HepG2 (cell line): ENCODE results near the gene LRIG3.

Experiments
- ESRRA ChIP-seq: sonication (generic); formaldehyde crosslinking; IDR thresholded peaks from 2 replicates; pipeline ENCODE4 v1.5.1; 2020; ENCODE audit warnings: mild to moderate bottlenecking, low read depth, missing genetic modification reagents
- NR2C2 ChIP-seq: sonication (generic); formaldehyde crosslinking; IDR thresholded peaks from 2 replicates; pipeline ENCODE4 v1.4.0; 2020; ENCODE audit warnings: missing genetic modification reagents, mild to moderate bottlenecking, moderate library complexity, borderline replicate concordance
- PHF8 ChIP-seq: sonication (generic); formaldehyde crosslinking; IDR thresholded peaks from 2 replicates; pipeline ENCODE4 v1.5.0; 2020; ENCODE audit warnings: missing genetic modification reagents
- ZBTB21 ChIP-seq: sonication (generic); formaldehyde crosslinking; IDR thresholded peaks from 2 replicates; pipeline ENCODE4 v1.4.0; 2020; ENCODE audit warnings: missing genetic modification reagents
- ZNF670 ChIP-seq: sonication (generic); formaldehyde crosslinking; IDR thresholded peaks from 2 replicates; pipeline ENCODE4 v1.8.0; 2022; ENCODE audit warnings: mild to moderate bottlenecking, missing genetic modification reagents, borderline replicate concordance
- TF ChIP-seq, protein P1 (sequence below): sonication (generic); formaldehyde crosslinking; IDR thresholded peaks from 2 replicates; pipeline ENCODE4 v1.4.0; 2020; ENCODE audit warnings: missing genetic modification reagents
- TF ChIP-seq, protein P2 (sequence below): sonication (generic); formaldehyde crosslinking; IDR thresholded peaks from 2 replicates; pipeline ENCODE4 v1.5.0; 2020; ENCODE audit warnings: mild to moderate bottlenecking, missing genetic modification reagents, moderate library complexity
- TF ChIP-seq, protein P3 (sequence below): conservative IDR thresholded peaks from 2 replicates; pipeline ENCODE4 v1.6.1; 2018; ENCODE audit warnings: missing genetic modification reagents

DNA sequence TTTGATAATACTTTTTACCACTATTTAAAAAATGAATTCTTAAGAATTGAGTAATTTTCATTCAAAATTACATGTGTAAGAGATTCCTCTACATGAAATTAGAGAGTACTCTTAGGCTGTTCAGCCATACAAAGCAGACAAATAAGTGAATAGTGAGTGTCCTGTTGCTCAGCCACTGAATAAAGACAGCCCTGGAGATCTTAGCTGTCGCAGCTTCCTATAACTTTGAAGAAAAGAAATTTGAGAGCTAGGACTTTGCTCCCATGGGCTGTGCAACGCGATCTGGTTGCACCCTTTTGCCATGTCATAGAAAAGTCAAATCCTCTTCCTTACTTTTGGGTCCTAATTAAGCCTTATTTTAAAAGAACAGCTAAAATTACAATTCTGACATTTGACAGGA, 40.9 kb upstream of the LRIG3 start:
- TF ChIP-seq, protein P1, sequence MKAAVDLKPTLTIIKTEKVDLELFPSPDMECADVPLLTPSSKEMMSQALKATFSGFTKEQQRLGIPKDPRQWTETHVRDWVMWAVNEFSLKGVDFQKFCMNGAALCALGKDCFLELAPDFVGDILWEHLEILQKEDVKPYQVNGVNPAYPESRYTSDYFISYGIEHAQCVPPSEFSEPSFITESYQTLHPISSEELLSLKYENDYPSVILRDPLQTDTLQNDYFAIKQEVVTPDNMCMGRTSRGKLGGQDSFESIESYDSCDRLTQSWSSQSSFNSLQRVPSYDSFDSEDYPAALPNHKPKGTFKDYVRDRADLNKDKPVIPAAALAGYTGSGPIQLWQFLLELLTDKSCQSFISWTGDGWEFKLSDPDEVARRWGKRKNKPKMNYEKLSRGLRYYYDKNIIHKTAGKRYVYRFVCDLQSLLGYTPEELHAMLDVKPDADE (CRISPR knock-in tag): no peak
- TF ChIP-seq PHF8 (CRISPR knock-in tag) (no peak), ESRRA (no peak), NR2C2 (CRISPR knock-in tag) (no peak), ZNF670 (CRISPR knock-in tag) (no peak), ZBTB21 (CRISPR knock-in tag) (no peak)
- TF ChIP-seq, protein P2, sequence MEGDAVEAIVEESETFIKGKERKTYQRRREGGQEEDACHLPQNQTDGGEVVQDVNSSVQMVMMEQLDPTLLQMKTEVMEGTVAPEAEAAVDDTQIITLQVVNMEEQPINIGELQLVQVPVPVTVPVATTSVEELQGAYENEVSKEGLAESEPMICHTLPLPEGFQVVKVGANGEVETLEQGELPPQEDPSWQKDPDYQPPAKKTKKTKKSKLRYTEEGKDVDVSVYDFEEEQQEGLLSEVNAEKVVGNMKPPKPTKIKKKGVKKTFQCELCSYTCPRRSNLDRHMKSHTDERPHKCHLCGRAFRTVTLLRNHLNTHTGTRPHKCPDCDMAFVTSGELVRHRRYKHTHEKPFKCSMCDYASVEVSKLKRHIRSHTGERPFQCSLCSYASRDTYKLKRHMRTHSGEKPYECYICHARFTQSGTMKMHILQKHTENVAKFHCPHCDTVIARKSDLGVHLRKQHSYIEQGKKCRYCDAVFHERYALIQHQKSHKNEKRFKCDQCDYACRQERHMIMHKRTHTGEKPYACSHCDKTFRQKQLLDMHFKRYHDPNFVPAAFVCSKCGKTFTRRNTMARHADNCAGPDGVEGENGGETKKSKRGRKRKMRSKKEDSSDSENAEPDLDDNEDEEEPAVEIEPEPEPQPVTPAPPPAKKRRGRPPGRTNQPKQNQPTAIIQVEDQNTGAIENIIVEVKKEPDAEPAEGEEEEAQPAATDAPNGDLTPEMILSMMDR: no peak
- TF ChIP-seq, protein P3, sequence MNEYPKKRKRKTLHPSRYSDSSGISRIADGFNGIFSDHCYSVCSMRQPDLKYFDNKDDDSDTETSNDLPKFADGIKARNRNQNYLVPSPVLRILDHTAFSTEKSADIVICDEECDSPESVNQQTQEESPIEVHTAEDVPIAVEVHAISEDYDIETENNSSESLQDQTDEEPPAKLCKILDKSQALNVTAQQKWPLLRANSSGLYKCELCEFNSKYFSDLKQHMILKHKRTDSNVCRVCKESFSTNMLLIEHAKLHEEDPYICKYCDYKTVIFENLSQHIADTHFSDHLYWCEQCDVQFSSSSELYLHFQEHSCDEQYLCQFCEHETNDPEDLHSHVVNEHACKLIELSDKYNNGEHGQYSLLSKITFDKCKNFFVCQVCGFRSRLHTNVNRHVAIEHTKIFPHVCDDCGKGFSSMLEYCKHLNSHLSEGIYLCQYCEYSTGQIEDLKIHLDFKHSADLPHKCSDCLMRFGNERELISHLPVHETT (CRISPR knock-in tag): no peak
